Liver (tissue), 9 donors: ENCODE measurements around the gene PIEZO1. TPM values are rescaled to one million over a fixed set of nuclear protein-coding genes. Genes with fewer than 3 reads are reported as not detected.

Experiments used
- DNase-seq: peaks from one replicate; pipeline ENCODE4 v3.0.0-alpha.2; 2017; ENCODE audit warnings: low spot score
- H3K27ac ChIP-seq, 2 donors: one replicate each; pipeline ENCODE4 v1.7.0; 2013; ENCODE audit warnings: inconsistent platforms in 2 of 2, low read length in 2 of 2, control low read depth in 1 of 2, low read depth in 1 of 2, mild to moderate bottlenecking in 1 of 2
- H3K27me3 ChIP-seq, 4 donors: one replicate each; pipeline versions ENCODE4 v1.6.1 to v1.7.0; 2013; ENCODE audit warnings: low read length in 3 of 4, inconsistent platforms in 1 of 4, mild to moderate bottlenecking in 1 of 4, moderate library complexity in 1 of 4; ENCODE audit not compliant: control insufficient read depth in 4 of 4, insufficient read depth in 4 of 4
- H3K36me3 ChIP-seq, 4 donors: one replicate each; pipeline versions ENCODE4 v1.6.1 to v1.7.0; 2013; ENCODE audit warnings: low read length in 3 of 4, mild to moderate bottlenecking in 3 of 4, low read depth in 1 of 4, moderate library complexity in 1 of 4; ENCODE audit not compliant: control insufficient read depth in 4 of 4, insufficient read depth in 3 of 4
- H3K4me1 ChIP-seq, 4 donors: one replicate each; pipeline versions ENCODE4 v1.6.1 to v1.7.0; 2013; ENCODE audit warnings: low read length in 3 of 4, mild to moderate bottlenecking in 3 of 4, moderate library complexity in 1 of 4; ENCODE audit not compliant: control insufficient read depth in 4 of 4, insufficient read depth in 4 of 4
- H3K4me3 ChIP-seq, 3 donors: one replicate each; pipeline versions ENCODE4 v1.6.1 to v1.7.0; 2013; ENCODE audit warnings: low read length in 3 of 3, control low read depth in 1 of 3, low read depth in 1 of 3, mild to moderate bottlenecking in 1 of 3
- H3K9ac ChIP-seq, 2 donors: one replicate each; pipeline ENCODE4 v1.7.0; 2013; ENCODE audit warnings: low read length in 2 of 2, mild to moderate bottlenecking in 2 of 2, moderate library complexity in 2 of 2, control low read depth in 1 of 2, low read depth in 1 of 2
- H3K9me3 ChIP-seq, 4 donors: one replicate each; pipeline versions ENCODE4 v1.6.1 to v1.7.0; 2013; ENCODE audit warnings: low read length in 3 of 4; ENCODE audit not compliant: control insufficient read depth in 4 of 4
- ATF3 ChIP-seq: IDR thresholded peaks from 2 replicates; pipeline ENCODE4 v1.6.1; 2016; ENCODE audit warnings: antibody characterized with exemption
- CTCF ChIP-seq: fragments of 150-350 bp; IDR thresholded peaks from 2 replicates; pipeline ENCODE4 v1.5.1; 2017; ENCODE audit warnings: improper control_type of control experiment, low read depth, low read length; ENCODE audit not compliant: missing input control
- FOXA1 ChIP-seq: IDR thresholded peaks from 2 replicates; pipeline ENCODE4 v1.6.1; 2016; ENCODE audit warnings: antibody characterized with exemption
- FOXA2 ChIP-seq: IDR thresholded peaks from 2 replicates; pipeline ENCODE4 v1.6.1; 2016; ENCODE audit warnings: antibody characterized with exemption
- GABPA ChIP-seq, 2 donors: IDR thresholded peaks in 1 of 2; conservative IDR thresholded peaks in 1 of 2; 2 replicates each; pipeline ENCODE4 v1.6.1; 2016; ENCODE audit warnings: antibody characterized with exemption in 2 of 2, mild to moderate bottlenecking in 1 of 2, moderate library complexity in 1 of 2
- HNF4A ChIP-seq, 2 donors: conservative IDR thresholded peaks; 2 replicates each; pipeline ENCODE4 v1.6.1; 2016; ENCODE audit warnings: antibody characterized with exemption in 2 of 2, mild to moderate bottlenecking in 2 of 2
- HNF4G ChIP-seq: IDR thresholded peaks from 2 replicates; pipeline ENCODE4 v1.6.1; 2016; ENCODE audit warnings: antibody characterized with exemption
- JUND ChIP-seq, 2 donors: IDR thresholded peaks; 2 replicates each; pipeline ENCODE4 v1.6.1; 2016; ENCODE audit warnings: antibody characterized with exemption in 2 of 2
- MAX ChIP-seq: IDR thresholded peaks from 2 replicates; pipeline ENCODE4 v1.6.1; 2016; ENCODE audit warnings: antibody characterized with exemption
- NR2F2 ChIP-seq: IDR thresholded peaks from 2 replicates; pipeline ENCODE4 v1.6.1; 2016; ENCODE audit warnings: antibody characterized with exemption
- RAD21 ChIP-seq, 2 donors: IDR thresholded peaks; 2 replicates each; pipeline ENCODE4 v1.6.1; 2016; ENCODE audit warnings: antibody characterized with exemption in 2 of 2, mild to moderate bottlenecking in 2 of 2
- REST ChIP-seq: IDR thresholded peaks from 2 replicates; pipeline ENCODE4 v1.6.1; 2016; ENCODE audit warnings: antibody characterized with exemption, mild to moderate bottlenecking
- RXRA ChIP-seq, 2 donors: IDR thresholded peaks; 2 replicates each; pipeline ENCODE4 v1.6.1; 2017 to 2018; ENCODE audit warnings: antibody characterized with exemption in 2 of 2, mild to moderate bottlenecking in 1 of 2
- SP1 ChIP-seq: IDR thresholded peaks from 2 replicates; pipeline ENCODE4 v1.6.1; 2018; ENCODE audit warnings: antibody characterized with exemption, mild to moderate bottlenecking
- TAF1 ChIP-seq: conservative IDR thresholded peaks from 2 replicates; pipeline ENCODE4 v1.6.1; 2016; ENCODE audit warnings: antibody characterized with exemption, mild to moderate bottlenecking
- YY1 ChIP-seq: IDR thresholded peaks from 2 replicates; pipeline ENCODE4 v1.6.1; 2016; ENCODE audit warnings: antibody characterized with exemption, mild to moderate bottlenecking
- ZBTB33 ChIP-seq: IDR thresholded peaks from 2 replicates; pipeline ENCODE4 v1.6.1; 2016; ENCODE audit warnings: antibody characterized with exemption
- WGBS: extraction: QIAGEN DNeasy Blood & Tissue Kit; methylation state at CpG from one replicate; pipeline ENCODE4 v1.1.7; 2013; 5-methylcytosine and 5-hydroxymethylcytosine counted together
- polyA plus RNA-seq, 2 donors: library from polyadenylated mRNA; stranded (reverse) in 1 of 2; unstranded in 1 of 2; fragments of 200-250 nt in 1 of 2; fragments of >200 nt in 1 of 2; fragmentation: Nextera tagmentation in 1 of 2; extraction: Ambion mirVana in 1 of 2; gene quantifications; one replicate each; pipeline versions ENCODE4 v1.2.1 to v1.2.3, GENCODE V29; 2013 to 2015
- total RNA-seq, 2 donors: library from RNA; depleted of rRNA; stranded (reverse); fragments of >200 nt; gene quantifications; one replicate each; pipeline ENCODE4 v1.2.3, GENCODE V29; 2014
- donor health status: healthy.
- donor health status: healthy.
- donor health status: healthy.
- donor health status: healthy.
- donor health status: healthy.

Gene PIEZO1
- total and polyA plus RNA-seq, 4 donors = 15.3 to 74.7 (median 59.2) TPM

- no peak for TF ChIP-seq REST
These were observed 88.6 kb downstream of the PIEZO1 start (continued) for GRCh38 chr16:88696441-88696840.

GRCh38 chr16:88695753-88696152, 89.3 kb downstream of the PIEZO1 start:
- peaks cover 2 to 15% (median 6%) of the 10 kb centered on the region in 4 donors for H3K36me3 ChIP-seq
- WGBS = 95% methylated on average over 7 of the region's 7 CpGs

More at GRCh38 chr16:88695753-88696152, 89.3 kb downstream of the PIEZO1 start:
- no peak for DNase-seq
- Histone ChIP-seq H3K9me3 (no peaks in the 10 kb centered on the region), H3K4me1 (peaks cover 0 to 3% (median 0%) of the 10 kb centered on the region in 4 donors), H3K27ac (no peak overlapping the region), H3K9ac (no peak overlapping the region), H3K27me3 (no peaks in the 10 kb centered on the region), H3K4me3 (no peak overlapping the region)
- no peak for TF ChIP-seq ATF3
- TF ChIP-seq NR2F2 = no peak
- no peak for TF ChIP-seq HNF4A (conservative IDR thresholded peaks at IDR 0.05)
- TF ChIP-seq TAF1 = no peak
- TF ChIP-seq CTCF = no peak
- no peak for TF ChIP-seq ZBTB33
- TF ChIP-seq RXRA (IDR thresholded peaks at IDR 0.05) = no peak
- no peak for TF ChIP-seq SP1
- no peak for TF ChIP-seq GABPA (IDR thresholded peaks at IDR 0.05 in 1 of 2, conservative IDR thresholded peaks at IDR 0.05 in 1 of 2)
- no peak for TF ChIP-seq HNF4G
- TF ChIP-seq FOXA1 = no peak
- no peak for TF ChIP-seq RAD21 (IDR thresholded peaks at IDR 0.05)
- TF ChIP-seq MAX = no peak
- no peak for TF ChIP-seq YY1
- no peak for TF ChIP-seq JUND (IDR thresholded peaks at IDR 0.05)
- TF ChIP-seq FOXA2 = no peak
